GM10248 (cell line): ENCODE data around the gene TOX2.

Experiments used
- CTCF ChIA-PET: fragments of 300-600 bp; sonication (Branson Sonifier 250); formaldehyde crosslinking; extraction: SDS; loops from one replicate; lab custom pipeline; 2021; ENCODE audit warnings: antibody characterized with exemption; lab: Yijun Ruan, JAX
- POLR2A ChIA-PET: fragments of 350-650 bp; sonication (Branson Sonifier 250); formaldehyde crosslinking; extraction: SDS; loops from one replicate; lab custom pipeline; 2020; ENCODE audit warnings: antibody characterized with exemption; lab: Yijun Ruan, JAX
- DNase-seq: peaks from one replicate; pipeline ENCODE4 v3.0.0; 2012; ENCODE audit errors: extremely low spot score
- CTCF ChIP-seq: IDR thresholded peaks from 2 replicates; pipeline ENCODE4 v1.5.1; 2012; ENCODE audit warnings: mild to moderate bottlenecking, low read depth; ENCODE audit errors: extremely low read depth, missing control alignments, control extremely low read depth

TOX2 gene

DNA sequence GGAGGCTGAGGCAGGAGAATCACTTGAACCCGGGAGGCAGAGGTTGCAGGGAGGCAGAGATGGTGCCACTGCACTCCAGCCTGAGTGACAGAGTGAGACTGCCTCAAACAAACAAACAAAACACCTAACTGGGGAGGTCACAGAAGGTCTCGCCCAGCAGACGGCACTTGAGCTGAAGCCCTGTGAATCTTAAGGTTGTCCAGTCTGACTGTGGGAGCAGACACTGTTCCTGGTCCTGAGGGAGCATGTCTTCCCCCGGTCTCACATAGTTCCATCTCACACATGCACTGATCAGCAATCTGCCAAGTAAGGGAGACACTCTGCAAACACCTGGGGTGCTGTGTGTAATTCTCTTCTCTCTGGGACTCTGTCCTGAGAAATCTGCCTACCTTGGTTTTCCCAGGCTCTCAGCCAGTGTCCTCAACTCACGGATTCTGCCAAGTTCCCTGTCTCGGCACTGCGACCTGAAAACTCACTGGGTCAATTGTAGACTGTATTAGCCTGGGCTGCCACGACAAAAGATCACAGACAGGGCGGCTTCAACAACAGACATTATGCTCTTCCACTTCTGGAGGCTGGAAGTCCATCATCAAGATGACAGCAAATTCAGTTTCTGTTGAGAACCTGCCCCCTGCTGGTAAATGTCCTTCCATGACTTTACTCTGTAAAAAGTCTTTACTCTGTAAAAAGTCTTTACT lies 178.0 kb downstream of the TOX2 start:
- ChIA-PET CTCF (interaction anchor here (0.7 to 4.4 kb wide), 11 partner anchors 9 to 643 kb away, joined by 3 to 29 read pairs (median 4); no protein-coding TSS in a partner anchor), POLR2A (no interaction called here)
- peak; percentile 45 for TF ChIP-seq CTCF
- no peak for DNase-seq

DNA sequence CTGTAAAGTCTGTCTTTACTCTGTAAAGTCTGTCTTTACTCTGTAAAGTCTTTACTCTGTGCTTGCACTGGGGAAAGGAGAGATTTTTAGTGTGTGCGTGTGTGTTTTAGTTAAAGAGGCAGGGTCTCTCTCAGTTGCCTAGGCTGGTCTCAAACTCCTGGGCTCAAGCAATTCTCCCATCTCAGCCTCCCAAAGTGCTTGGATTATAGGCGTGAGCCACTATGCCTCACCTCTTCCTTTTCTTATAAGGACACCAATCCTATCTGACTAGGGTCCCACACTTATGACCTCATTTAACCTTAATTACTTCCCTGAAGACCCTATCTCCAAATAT lies 178.6 kb downstream of the TOX2 start:
- CTCF ChIA-PET: no interaction called here

DNA sequence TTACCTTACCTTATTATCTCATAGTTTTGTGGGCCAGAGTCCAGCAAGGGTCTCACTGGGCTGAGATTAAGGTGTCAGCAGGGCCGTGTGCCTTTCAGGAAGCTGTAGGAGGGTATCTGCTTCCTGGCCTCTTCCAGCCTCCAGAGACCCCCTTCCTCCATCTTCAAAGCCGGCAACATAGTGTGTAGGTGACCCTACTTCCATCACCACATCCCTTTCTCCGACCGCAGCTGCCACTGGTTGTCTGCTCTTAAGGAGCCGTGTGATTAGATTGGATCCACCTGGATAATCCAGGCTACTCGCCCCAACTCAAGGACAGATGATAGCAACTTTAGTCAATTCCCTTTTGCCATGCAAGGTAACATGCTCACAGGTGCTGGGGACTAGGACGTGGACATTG lies 181.2 kb downstream of the TOX2 start:
- TF ChIP-seq CTCF: no peak
- DNase-seq: no peak
- ChIA-PET CTCF (interaction anchor here (0.6 to 2.3 kb wide), 5 partner anchors 15 to 647 kb away, joined by 3 to 8 read pairs (median 4); no protein-coding TSS in a partner anchor), POLR2A (no interaction called here)

More for the DNA sequence above, 178.6 kb downstream of the TOX2 start:
- POLR2A ChIA-PET: no interaction called here
- no peak for TF ChIP-seq CTCF
- DNase-seq: no peak

DNA sequence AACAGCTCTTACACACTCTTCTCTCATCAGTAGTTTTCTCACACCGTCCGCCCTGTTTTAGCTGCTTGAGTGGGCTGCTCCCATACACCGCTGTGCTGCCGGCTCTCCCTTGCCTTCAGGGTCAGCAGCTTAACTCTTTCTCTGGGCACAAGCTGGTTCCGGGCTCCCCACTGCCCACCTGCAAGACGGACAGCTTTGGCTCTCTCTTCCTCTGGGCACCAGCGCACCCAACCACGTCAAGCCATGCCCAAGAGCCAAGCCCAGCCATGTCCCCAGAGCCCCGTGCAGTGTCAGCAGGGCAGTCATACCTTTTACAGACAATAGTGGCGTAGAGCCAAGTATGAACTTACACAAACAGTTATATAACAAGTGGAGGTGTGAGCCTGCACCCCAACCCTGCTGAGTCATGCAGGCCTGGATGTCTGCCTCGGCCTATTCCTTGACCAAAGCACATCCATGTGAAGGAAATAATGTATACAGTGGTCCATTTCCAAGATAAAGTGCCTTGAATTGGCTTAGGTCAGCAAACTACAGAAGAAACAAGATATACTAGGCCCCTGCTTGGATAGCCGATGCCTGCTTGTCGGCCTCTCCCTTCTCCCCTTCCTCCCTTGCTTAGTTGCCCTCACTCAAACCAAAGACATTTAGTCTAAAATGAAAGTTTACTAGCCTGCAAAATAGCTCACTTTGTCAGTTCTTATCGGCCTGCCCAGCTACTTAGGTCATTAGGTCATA lies 183.0 kb downstream of the TOX2 start:
- no peak for DNase-seq
- CTCF ChIA-PET: interaction anchor here (0.6 to 2.4 kb wide), 6 partner anchors 10 to 649 kb away, joined by 3 to 7 read pairs (median 3); no protein-coding TSS in a partner anchor
- POLR2A ChIA-PET: no interaction called here
- no peak for TF ChIP-seq CTCF

- no peak for DNase-seq
- no peak for TF ChIP-seq CTCF
- POLR2A ChIA-PET: no interaction called here
- CTCF ChIA-PET: interaction anchor here (0.6 to 2.4 kb wide), 5 partner anchors 19 to 649 kb away, joined by 3 to 7 read pairs (median 3); no protein-coding TSS in a partner anchor
Measured at GRCh38 chr20:44098256-44098630, 183.6 kb downstream of the TOX2 start.

DNA sequence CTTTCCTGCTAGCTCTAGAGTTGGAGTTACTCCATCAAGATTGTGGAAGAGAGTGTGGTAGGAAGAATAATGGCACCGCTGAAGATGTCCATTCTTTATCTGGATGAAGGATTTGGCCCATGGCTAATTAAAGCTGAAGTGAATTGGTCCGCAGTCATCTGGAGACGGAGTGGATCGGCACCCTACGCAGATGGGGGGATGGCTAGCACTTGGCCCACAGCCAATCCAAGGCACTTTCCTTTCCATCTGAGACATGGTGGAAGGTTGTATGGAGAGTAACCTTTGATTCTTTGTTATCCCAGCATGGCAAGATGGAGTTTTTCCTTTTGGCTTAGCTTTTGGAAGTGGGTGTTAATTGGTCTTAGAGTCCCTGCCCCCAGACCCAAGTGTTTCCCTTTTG lies 184.0 kb downstream of the TOX2 start:
- TF ChIP-seq CTCF: no peak
- ChIA-PET POLR2A (no interaction called here), CTCF (interaction anchor here (0.7 to 2.4 kb wide), 5 partner anchors 10 to 650 kb away, joined by 3 to 7 read pairs (median 5); no protein-coding TSS in a partner anchor)
- no peak for DNase-seq
